HL-60 (cell line): ENCODE data around the gene TTC13.

Experiments
- GABPA ChIP-seq: IDR thresholded peaks from 2 replicates; pipeline ENCODE4 v1.6.1; 2012; ENCODE audit warnings: low read depth
- POLR2AphosphoS5 ChIP-seq: IDR thresholded peaks from 2 replicates; pipeline ENCODE4 v1.6.1; 2012; ENCODE audit warnings: low read depth
- SPI1 ChIP-seq: IDR thresholded peaks from 2 replicates; pipeline ENCODE4 v1.6.1; 2012; ENCODE audit warnings: low read depth, mild to moderate bottlenecking, borderline replicate concordance
- TF ChIP-seq, protein P1 (sequence below): IDR thresholded peaks from one replicate; pipeline ENCODE4 v1.5.1; 2011; ENCODE audit warnings: low read length, control low read depth, inconsistent platforms; ENCODE audit not compliant: insufficient read depth
- TF ChIP-seq, protein P2 (sequence below): IDR thresholded peaks from 2 replicates; pipeline ENCODE4 v1.6.1; 2012; ENCODE audit warnings: low read depth; ENCODE audit not compliant: insufficient replicate concordance

DNA sequence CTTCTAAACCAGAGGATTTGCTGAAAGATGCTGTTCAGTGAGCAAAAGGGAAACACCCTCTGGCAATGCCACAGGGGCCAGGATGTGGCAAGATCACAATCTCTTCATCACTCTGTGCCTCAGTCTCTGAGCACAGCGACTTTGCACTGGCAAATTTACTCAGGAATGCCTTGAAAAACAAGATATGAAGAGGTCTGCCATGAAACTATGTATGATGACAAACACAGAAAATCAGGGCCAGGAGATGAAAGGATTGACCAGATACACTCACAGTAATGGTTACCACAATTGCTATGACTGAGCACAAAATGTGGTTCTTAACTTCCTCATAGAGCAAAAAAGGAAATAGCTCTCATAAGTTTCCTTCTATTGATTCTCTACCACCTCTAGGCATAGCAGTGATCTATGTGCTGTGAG, 5.8 kb downstream of the TTC13 start:
- TF ChIP-seq, protein P1, sequence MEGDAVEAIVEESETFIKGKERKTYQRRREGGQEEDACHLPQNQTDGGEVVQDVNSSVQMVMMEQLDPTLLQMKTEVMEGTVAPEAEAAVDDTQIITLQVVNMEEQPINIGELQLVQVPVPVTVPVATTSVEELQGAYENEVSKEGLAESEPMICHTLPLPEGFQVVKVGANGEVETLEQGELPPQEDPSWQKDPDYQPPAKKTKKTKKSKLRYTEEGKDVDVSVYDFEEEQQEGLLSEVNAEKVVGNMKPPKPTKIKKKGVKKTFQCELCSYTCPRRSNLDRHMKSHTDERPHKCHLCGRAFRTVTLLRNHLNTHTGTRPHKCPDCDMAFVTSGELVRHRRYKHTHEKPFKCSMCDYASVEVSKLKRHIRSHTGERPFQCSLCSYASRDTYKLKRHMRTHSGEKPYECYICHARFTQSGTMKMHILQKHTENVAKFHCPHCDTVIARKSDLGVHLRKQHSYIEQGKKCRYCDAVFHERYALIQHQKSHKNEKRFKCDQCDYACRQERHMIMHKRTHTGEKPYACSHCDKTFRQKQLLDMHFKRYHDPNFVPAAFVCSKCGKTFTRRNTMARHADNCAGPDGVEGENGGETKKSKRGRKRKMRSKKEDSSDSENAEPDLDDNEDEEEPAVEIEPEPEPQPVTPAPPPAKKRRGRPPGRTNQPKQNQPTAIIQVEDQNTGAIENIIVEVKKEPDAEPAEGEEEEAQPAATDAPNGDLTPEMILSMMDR, result no peak
- TF ChIP-seq SPI1 (peak; percentile 7; the same call in 1 of the 2 replicates), POLR2AphosphoS5 (no peak), GABPA (no peak)
- TF ChIP-seq, protein P2, sequence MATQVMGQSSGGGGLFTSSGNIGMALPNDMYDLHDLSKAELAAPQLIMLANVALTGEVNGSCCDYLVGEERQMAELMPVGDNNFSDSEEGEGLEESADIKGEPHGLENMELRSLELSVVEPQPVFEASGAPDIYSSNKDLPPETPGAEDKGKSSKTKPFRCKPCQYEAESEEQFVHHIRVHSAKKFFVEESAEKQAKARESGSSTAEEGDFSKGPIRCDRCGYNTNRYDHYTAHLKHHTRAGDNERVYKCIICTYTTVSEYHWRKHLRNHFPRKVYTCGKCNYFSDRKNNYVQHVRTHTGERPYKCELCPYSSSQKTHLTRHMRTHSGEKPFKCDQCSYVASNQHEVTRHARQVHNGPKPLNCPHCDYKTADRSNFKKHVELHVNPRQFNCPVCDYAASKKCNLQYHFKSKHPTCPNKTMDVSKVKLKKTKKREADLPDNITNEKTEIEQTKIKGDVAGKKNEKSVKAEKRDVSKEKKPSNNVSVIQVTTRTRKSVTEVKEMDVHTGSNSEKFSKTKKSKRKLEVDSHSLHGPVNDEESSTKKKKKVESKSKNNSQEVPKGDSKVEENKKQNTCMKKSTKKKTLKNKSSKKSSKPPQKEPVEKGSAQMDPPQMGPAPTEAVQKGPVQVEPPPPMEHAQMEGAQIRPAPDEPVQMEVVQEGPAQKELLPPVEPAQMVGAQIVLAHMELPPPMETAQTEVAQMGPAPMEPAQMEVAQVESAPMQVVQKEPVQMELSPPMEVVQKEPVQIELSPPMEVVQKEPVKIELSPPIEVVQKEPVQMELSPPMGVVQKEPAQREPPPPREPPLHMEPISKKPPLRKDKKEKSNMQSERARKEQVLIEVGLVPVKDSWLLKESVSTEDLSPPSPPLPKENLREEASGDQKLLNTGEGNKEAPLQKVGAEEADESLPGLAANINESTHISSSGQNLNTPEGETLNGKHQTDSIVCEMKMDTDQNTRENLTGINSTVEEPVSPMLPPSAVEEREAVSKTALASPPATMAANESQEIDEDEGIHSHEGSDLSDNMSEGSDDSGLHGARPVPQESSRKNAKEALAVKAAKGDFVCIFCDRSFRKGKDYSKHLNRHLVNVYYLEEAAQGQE, result no peak
